Activated T-helper 1 cell treated with anti-CD3 and anti-CD28 coated beads, Interleukin-12 subunit alpha, Interleukin-12 subunit beta, Interleukin-2, Interleukin-4 antibody, amounts not matched to agents 30 ng/mL and 10 ng/mL and 1 ng/mL, durations not matched to agents 14 hours and 24 hours and 36 hours (primary cell): Measurements from ENCODE around the gene CENPB. TPM values are rescaled to one million over a fixed set of nuclear protein-coding genes. Genes with fewer than 3 reads are reported as not detected.
A peak's percentile ranks its signal among the peaks of the same experiment; 100 is the strongest.

Experiments used
- DNase-seq: peaks from one replicate; pipeline ENCODE4 v3.0.0; 2021; ENCODE audit warnings: low spot score
- H3K27ac Mint-ChIP-seq: one replicate; pipeline ENCODE4 v1.8.0; 2021; ENCODE audit warnings: mild to moderate bottlenecking, mixed read lengths
- H3K27me3 Mint-ChIP-seq: one replicate; pipeline ENCODE4 v1.8.0; 2022; ENCODE audit warnings: mild to moderate bottlenecking, moderate library complexity, mixed read lengths; ENCODE audit not compliant: insufficient read depth
- H3K36me3 Mint-ChIP-seq: one replicate; pipeline ENCODE4 v1.8.0; 2021; ENCODE audit warnings: low read depth, mixed read lengths
- H3K4me1 Mint-ChIP-seq: one replicate; pipeline ENCODE4 v1.8.0; 2021; ENCODE audit warnings: low read depth, mixed read lengths
- H3K4me3 Mint-ChIP-seq: one replicate; pipeline ENCODE4 v1.8.0; 2021; ENCODE audit warnings: mild to moderate bottlenecking, moderate library complexity, mixed read lengths
- H3K9me3 Mint-ChIP-seq: one replicate; pipeline ENCODE4 v1.8.0; 2021; ENCODE audit warnings: mixed read lengths
- intact Hi-C: fragments of 100-400 bp; cut with micrococcal nuclease; formaldehyde crosslinking; loops from one replicate; pipeline ENCODE4 v1.15.1; 2024
- total RNA-seq: library from RNA; stranded (reverse); gene quantifications from 2 replicates; pipeline ENCODE4 v1.2.3, GENCODE V29; 2022

CENPB gene
- total RNA-seq, 1 donor from 2014 or later, result 72.3 TPM

- Mint-ChIP-seq H3K27me3 (no peaks in the 10 kb centered on the region), H3K9me3 (no peaks in the 10 kb centered on the region), H3K4me1 (peaks cover 56% of the 10 kb centered on the region), H3K4me3 (no peak overlapping the region), H3K27ac (peak overlapping the region; percentile 52), H3K36me3 (peaks cover 59% of the 10 kb centered on the region)
- intact Hi-C loops, result no loop called here
- no peak for DNase-seq
Measured at GRCh38 chr20:3803854-3804253, 17.3 kb upstream of the CENPB start.

GRCh38 chr20:3803289-3803688 is 16.7 kb upstream of the CENPB start:
- intact Hi-C loops, result no loop called here
- no peak overlapping the region for H3K27ac Mint-ChIP-seq
- H3K4me1 Mint-ChIP-seq, result peaks cover 61% of the 10 kb centered on the region
- H3K9me3 Mint-ChIP-seq, result no peaks in the 10 kb centered on the region
- H3K36me3 Mint-ChIP-seq, result peaks cover 63% of the 10 kb centered on the region
- no peaks in the 10 kb centered on the region for H3K27me3 Mint-ChIP-seq
- H3K4me3 Mint-ChIP-seq, result no peak overlapping the region
- DNase-seq, result no peak

GRCh38 chr20:3802524-3803239 is 16.1 kb upstream of the CENPB start:
- H3K27me3 Mint-ChIP-seq, result no peaks in the 10 kb centered on the region
- DNase-seq, result no peak
- intact Hi-C loops, result no loop called here

GRCh38 chr20:3801846-3802245 is 15.3 kb upstream of the CENPB start:
- intact Hi-C loops, result no loop called here
- Mint-ChIP-seq H3K27ac (peak overlapping the region; percentile 10), H3K36me3 (peaks cover 62% of the 10 kb centered on the region), H3K4me1 (peaks cover 69% of the 10 kb centered on the region), H3K9me3 (no peaks in the 10 kb centered on the region), H3K4me3 (no peak overlapping the region), H3K27me3 (no peaks in the 10 kb centered on the region)
- no peak for DNase-seq

More at GRCh38 chr20:3802524-3803239, 16.1 kb upstream of the CENPB start:
- peak overlapping the region; percentile 46 for H3K27ac Mint-ChIP-seq
- no peak overlapping the region for H3K4me3 Mint-ChIP-seq
- H3K36me3 Mint-ChIP-seq, result peaks cover 65% of the 10 kb centered on the region
- H3K9me3 Mint-ChIP-seq, result no peaks in the 10 kb centered on the region
- H3K4me1 Mint-ChIP-seq, result peaks cover 67% of the 10 kb centered on the region

- DNase-seq, result no peak
- Mint-ChIP-seq H3K4me3 (no peak overlapping the region), H3K4me1 (peaks cover 67% of the 10 kb centered on the region), H3K27me3 (no peaks in the 10 kb centered on the region), H3K27ac (peak overlapping the region; percentile 65), H3K36me3 (peaks cover 58% of the 10 kb centered on the region), H3K9me3 (no peaks in the 10 kb centered on the region)
- intact Hi-C loops, result no loop called here
Measured at GRCh38 chr20:3801299-3801698, 14.8 kb upstream of the CENPB start.

- Mint-ChIP-seq H3K27ac (peak overlapping the region; percentile 65), H3K27me3 (no peaks in the 10 kb centered on the region), H3K4me1 (peaks cover 67% of the 10 kb centered on the region), H3K36me3 (peaks cover 56% of the 10 kb centered on the region), H3K4me3 (no peak overlapping the region), H3K9me3 (no peaks in the 10 kb centered on the region)
- no peak for DNase-seq
- intact Hi-C loops, result no loop called here
Measured at GRCh38 chr20:3800878-3801260, 14.3 kb upstream of the CENPB start.

- no peaks in the 10 kb centered on the region for H3K9me3 Mint-ChIP-seq
- intact Hi-C loops, result no loop called here
- no peak for DNase-seq
- no peaks in the 10 kb centered on the region for H3K27me3 Mint-ChIP-seq
- peak overlapping the region; percentile 76 for H3K27ac Mint-ChIP-seq
- H3K4me3 Mint-ChIP-seq, result peak overlapping the region; percentile 55
- peaks cover 67% of the 10 kb centered on the region for H3K4me1 Mint-ChIP-seq
- H3K36me3 Mint-ChIP-seq, result peaks cover 51% of the 10 kb centered on the region
Measured at GRCh38 chr20:3800256-3800877, 13.8 kb upstream of the CENPB start.

GRCh38 chr20:3798908-3799248 is 12.3 kb upstream of the CENPB start:
- no peak for DNase-seq
- no peaks in the 10 kb centered on the region for H3K27me3 Mint-ChIP-seq
- no peaks in the 10 kb centered on the region for H3K9me3 Mint-ChIP-seq
- H3K4me1 Mint-ChIP-seq, result peaks cover 61% of the 10 kb centered on the region
- peak overlapping the region; percentile 91 for H3K4me3 Mint-ChIP-seq
- peaks cover 41% of the 10 kb centered on the region for H3K36me3 Mint-ChIP-seq
- H3K27ac Mint-ChIP-seq, result peak overlapping the region; percentile 87
- intact Hi-C loops, result loop anchor here (1.0 to 10.0 kb wide), 2 partner anchors 12 to 1326 kb away; partner anchors contain the start of gene CDS2

GRCh38 chr20:3798373-3798768 is 11.8 kb upstream of the CENPB start:
- DNase-seq, result no peak
- Mint-ChIP-seq H3K9me3 (no peaks in the 10 kb centered on the region), H3K36me3 (peaks cover 36% of the 10 kb centered on the region), H3K4me1 (peaks cover 56% of the 10 kb centered on the region), H3K27ac (peak overlapping the region; percentile 87), H3K27me3 (no peaks in the 10 kb centered on the region), H3K4me3 (peak overlapping the region; percentile 91)
- intact Hi-C loops, result loop anchor here (1.0 to 10.0 kb wide), 2 partner anchors 13 to 1326 kb away; partner anchors contain the start of gene CDS2

GRCh38 chr20:3797592-3798372 is 11.2 kb upstream of the CENPB start:
- Mint-ChIP-seq H3K27ac (peak overlapping the region; percentile 87), H3K4me1 (peaks cover 53% of the 10 kb centered on the region), H3K9me3 (no peaks in the 10 kb centered on the region), H3K4me3 (peak overlapping the region; percentile 91), H3K27me3 (no peaks in the 10 kb centered on the region), H3K36me3 (peaks cover 31% of the 10 kb centered on the region)
- peak; percentile 56 for DNase-seq
- intact Hi-C loops, result loop anchor here (1.0 to 10.0 kb wide), 4 partner anchors 14 to 1327 kb away; partner anchors contain the start of genes CDS2 and PANK2

GRCh38 chr20:3797226-3797545 is 10.6 kb upstream of the CENPB start:
- H3K9me3 Mint-ChIP-seq, result no peaks in the 10 kb centered on the region
- DNase-seq, result no peak
- peak overlapping the region; percentile 87 for H3K27ac Mint-ChIP-seq
- intact Hi-C loops, result loop anchor here (2.0 to 10.0 kb wide), 3 partner anchors 92 to 1328 kb away; partner anchors contain the start of genes CDS2 and PANK2
- H3K27me3 Mint-ChIP-seq, result no peaks in the 10 kb centered on the region
- peaks cover 47% of the 10 kb centered on the region for H3K4me1 Mint-ChIP-seq
- peaks cover 26% of the 10 kb centered on the region for H3K36me3 Mint-ChIP-seq
- H3K4me3 Mint-ChIP-seq, result peak overlapping the region; percentile 91

- Mint-ChIP-seq H3K9me3 (no peaks in the 10 kb centered on the region), H3K27me3 (no peaks in the 10 kb centered on the region), H3K36me3 (peaks cover 26% of the 10 kb centered on the region), H3K4me1 (peaks cover 47% of the 10 kb centered on the region), H3K27ac (peak overlapping the region; percentile 87), H3K4me3 (peak overlapping the region; percentile 91)
- intact Hi-C loops, result loop anchor here (1.0 to 10.0 kb wide), 5 partner anchors 29 to 1328 kb away; partner anchors contain the start of genes ADISSP, CDS2 and PANK2
- no peak for DNase-seq
Measured at GRCh38 chr20:3796477-3797225, 10.1 kb upstream of the CENPB start.
